SIG-M5 treated with dmso at 0.1 percent for 504 hours (cell line): Measurements from ENCODE around the gene LEO1.
"Not testable (repeated sequence)": the region's sequence is repeated elsewhere in the genome, so short reads cannot be mapped to it uniquely, and the experiment has no call there.

Experiments
- DNase-seq: peaks from one replicate; lab custom pipeline; 2025; ENCODE audit not compliant: unreplicated experiment; lab: John Stamatoyannopoulos, UW

LEO1 gene

GRCh38 chr15:52004806-52005205, 33.2 kb upstream of the LEO1 start:
- no peak for DNase-seq

GRCh38 chr15:52003710-52004109, 32.1 kb upstream of the LEO1 start:
- no peak for DNase-seq

GRCh38 chr15:52003089-52003488, 31.5 kb upstream of the LEO1 start:
- not testable (repeated sequence) for DNase-seq

GRCh38 chr15:52002351-52002750, 30.8 kb upstream of the LEO1 start:
- no peak for DNase-seq

GRCh38 chr15:51992953-51993352, 21.4 kb upstream of the LEO1 start:
- DNase-seq = no peak

- peak; percentile 37 for DNase-seq
Measured at GRCh38 chr15:51991141-51991540, 19.6 kb upstream of the LEO1 start.

- no peak for DNase-seq
Measured at GRCh38 chr15:51982770-51983103, 11.2 kb upstream of the LEO1 start.

- peak; percentile 77 for DNase-seq
Measured at GRCh38 chr15:51982013-51982769, 10.6 kb upstream of the LEO1 start.

- DNase-seq = no peak
Measured at GRCh38 chr15:51973775-51974174, 2.2 kb upstream of the LEO1 start.

GRCh38 chr15:51973220-51973619, 1.6 kb upstream of the LEO1 start:
- no peak for DNase-seq

- DNase-seq = no peak
Measured at GRCh38 chr15:51971032-51971374, 575 bp downstream of the LEO1 start.

- no peak for DNase-seq
Measured at GRCh38 chr15:51970132-51970817, 1.3 kb downstream of the LEO1 start.

GRCh38 chr15:51969728-51970127, 1.9 kb downstream of the LEO1 start:
- peak; percentile 24 for DNase-seq

- DNase-seq = no peak
Measured at GRCh38 chr15:51967583-51967982, 4.0 kb downstream of the LEO1 start.

- no peak for DNase-seq
Measured at GRCh38 chr15:51966192-51966591, 5.4 kb downstream of the LEO1 start.

GRCh38 chr15:51965691-51966090, 5.9 kb downstream of the LEO1 start:
- no peak for DNase-seq

- no peak for DNase-seq
Measured at GRCh38 chr15:51955504-51955903, 16.1 kb downstream of the LEO1 start.

GRCh38 chr15:51952805-51953204, 18.8 kb downstream of the LEO1 start:
- DNase-seq = no peak

- DNase-seq = no peak
Measured at GRCh38 chr15:51947124-51947523, 24.5 kb downstream of the LEO1 start.

GRCh38 chr15:51939216-51939615, 32.4 kb downstream of the LEO1 start:
- DNase-seq = no peak

- no peak for DNase-seq
Measured at GRCh38 chr15:51938286-51938685, 33.3 kb downstream of the LEO1 start.

- no peak for DNase-seq
Measured at GRCh38 chr15:51936105-51936478, 35.5 kb downstream of the LEO1 start.
